SW 1271 (cell line): ENCODE results near the gene PROCR.
"Not testable (repeated sequence)": the region's sequence is repeated elsewhere in the genome, so short reads cannot be mapped to it uniquely, and the experiment has no call there.

Source experiments
- DNase-seq, 2 experiments: peaks; one replicate each; lab custom pipeline; 2025; lab: John Stamatoyannopoulos, UW

PROCR gene

GRCh38 chr20:35165221-35166185 lies 6.4 kb upstream of the PROCR start:
- DNase-seq = no peak

GRCh38 chr20:35166242-35166830 lies 5.5 kb upstream of the PROCR start:
- no peak for DNase-seq

GRCh38 chr20:35167787-35168186 lies 4.1 kb upstream of the PROCR start:
- no peak for DNase-seq

- not testable (repeated sequence) for DNase-seq
Measured at GRCh38 chr20:35168701-35169409, 3.0 kb upstream of the PROCR start.

DNA sequence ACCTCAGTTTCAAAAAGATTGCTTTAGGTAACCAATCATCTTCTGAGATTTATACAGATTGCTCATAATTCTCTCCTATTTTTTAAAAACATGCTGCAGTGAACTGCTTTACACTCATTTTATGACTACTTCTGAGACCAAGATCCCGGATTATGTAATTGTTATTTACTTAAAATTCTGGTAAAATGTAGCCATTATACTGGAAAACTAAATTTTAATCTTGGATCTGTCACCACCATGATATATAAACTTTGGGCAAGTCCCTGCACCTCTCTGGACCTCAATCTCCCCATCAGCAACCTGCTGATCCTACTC lies 477 bp upstream of the PROCR start:
- no peak for DNase-seq

DNA sequence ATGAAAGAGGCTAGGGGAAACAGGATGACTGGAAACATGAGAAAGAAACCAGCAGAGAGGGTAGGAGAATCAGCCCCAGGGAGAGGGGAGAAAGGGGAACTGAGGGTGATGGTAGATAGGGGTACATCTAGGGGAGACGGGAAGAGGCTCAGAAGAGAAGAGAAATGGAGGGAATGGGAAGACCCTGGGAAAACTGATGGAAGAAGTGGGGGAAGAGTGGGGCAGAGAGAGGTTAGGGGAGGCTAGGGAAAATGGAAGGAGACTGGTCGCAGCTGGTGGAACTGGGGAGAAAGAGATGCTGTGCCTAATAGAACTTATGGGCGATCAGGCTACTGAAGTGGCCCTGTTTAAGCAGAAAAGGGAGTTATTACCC lies 548 bp downstream of the PROCR start:
- DNase-seq = no peak

GRCh38 chr20:35173576-35174192 lies 1.8 kb downstream of the PROCR start:
- DNase-seq = no peak

DNA sequence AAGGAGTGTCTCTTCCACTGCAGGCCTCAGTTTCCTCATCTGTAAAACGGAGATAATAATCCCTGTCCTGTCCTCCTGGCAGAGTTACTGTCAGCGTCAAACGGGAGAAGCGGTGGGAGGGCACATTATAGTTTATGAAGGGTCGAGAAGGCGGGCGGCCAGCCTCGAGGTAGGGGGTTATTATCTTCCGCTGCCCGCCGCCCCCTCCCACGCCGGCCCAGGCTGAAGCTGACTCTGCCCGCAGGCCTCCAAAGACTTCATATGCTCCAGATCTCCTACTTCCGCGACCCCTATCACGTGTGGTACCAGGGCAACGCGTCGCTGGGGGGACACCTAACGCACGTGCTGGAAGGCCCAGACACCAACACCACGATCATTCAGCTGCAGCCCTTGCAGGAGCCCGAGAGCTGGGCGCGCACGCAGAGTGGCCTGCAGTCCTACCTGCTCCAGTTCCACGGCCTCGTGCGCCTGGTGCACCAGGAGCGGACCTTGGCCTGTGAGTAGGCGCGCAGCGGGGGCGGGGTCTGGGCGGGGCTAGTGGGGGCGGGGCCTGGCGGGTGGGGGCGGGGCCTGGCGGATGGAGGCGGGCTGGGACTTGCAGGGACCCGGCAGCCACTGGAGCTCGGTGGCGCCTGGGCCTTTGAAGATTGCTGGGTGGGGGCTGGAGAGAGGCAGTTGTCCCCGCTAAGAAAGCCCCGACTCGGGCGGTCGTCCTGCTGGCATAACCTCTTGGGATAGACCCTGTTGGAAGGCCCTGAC lies 2.8 kb downstream of the PROCR start:
- no peak for DNase-seq

DNA sequence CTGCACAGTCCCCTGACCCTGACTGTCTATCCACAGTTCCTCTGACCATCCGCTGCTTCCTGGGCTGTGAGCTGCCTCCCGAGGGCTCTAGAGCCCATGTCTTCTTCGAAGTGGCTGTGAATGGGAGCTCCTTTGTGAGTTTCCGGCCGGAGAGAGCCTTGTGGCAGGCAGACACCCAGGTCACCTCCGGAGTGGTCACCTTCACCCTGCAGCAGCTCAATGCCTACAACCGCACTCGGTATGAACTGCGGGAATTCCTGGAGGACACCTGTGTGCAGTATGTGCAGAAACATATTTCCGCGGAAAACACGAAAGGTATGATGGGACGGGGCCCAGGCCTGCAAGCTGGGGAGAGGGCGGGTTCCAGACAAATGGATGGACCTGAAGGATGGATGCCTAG lies 4.3 kb downstream of the PROCR start:
- no peak for DNase-seq

DNA sequence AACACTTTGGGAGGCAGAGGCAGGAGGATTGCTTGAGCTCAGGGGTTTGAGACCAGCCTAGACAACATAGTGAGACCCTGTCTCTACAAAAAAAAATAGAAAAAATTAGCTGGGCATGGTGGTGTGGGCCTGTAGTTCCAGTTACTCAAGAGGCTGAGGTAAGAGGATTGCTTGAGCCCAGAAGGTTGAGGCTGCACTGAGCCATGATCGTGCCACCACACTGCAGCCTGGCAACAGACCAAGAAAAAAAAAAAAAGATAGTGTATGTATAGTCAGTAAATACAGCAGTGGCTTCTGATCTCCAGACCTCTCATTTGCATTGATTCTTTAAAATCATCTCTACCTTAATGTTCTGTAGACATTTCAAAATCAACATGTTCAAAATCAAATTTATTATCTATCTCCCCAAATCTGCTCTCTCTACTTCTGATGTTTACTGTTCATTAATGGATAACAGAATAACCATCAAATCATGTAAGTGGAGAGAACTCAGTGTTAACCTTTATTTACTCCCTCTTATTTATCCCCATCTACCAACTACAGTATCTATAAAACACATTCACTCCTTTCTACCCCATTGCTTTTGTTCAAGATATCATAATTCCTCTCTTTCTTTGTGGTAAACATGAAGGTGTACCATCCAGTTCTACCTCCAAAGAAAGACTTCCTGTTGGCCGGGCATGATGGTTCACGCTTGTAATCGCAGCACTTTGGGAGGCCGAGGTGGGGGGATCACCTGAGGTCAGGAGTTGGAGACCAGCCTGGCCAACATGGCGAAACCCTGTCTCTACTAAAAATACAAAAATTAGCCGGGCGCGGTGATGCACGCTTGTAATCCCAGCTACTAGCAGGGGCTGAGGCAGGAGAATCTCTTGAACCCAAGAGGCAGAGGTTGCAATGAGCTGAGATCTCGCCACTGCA lies 7.7 kb downstream of the PROCR start:
- DNase-seq = no peak

DNA sequence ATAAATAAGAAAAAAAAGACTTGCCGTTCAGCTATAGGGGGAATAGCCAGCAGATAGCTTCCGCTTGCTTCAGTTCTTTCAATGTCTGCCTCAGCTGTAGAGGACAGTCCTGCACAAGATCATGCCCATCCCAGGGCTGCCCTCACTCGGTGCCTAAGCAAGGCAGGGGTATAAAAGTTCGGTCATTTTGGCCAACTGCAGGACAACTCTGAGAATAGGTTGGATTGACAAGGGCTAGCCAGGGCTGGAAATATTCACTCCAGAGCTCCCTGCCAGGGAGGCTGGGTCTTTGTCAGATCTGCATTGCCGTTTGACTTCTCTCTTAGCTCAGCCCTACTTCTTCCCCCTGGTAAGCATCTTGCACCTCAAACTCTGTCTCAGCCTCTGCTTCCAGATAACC lies 8.4 kb downstream of the PROCR start:
- DNase-seq = no peak

GRCh38 chr20:35181731-35182130 lies 9.9 kb downstream of the PROCR start:
- no peak for DNase-seq

- not testable (repeated sequence) for DNase-seq
Measured at GRCh38 chr20:35186691-35187289, 14.9 kb downstream of the PROCR start.

DNA sequence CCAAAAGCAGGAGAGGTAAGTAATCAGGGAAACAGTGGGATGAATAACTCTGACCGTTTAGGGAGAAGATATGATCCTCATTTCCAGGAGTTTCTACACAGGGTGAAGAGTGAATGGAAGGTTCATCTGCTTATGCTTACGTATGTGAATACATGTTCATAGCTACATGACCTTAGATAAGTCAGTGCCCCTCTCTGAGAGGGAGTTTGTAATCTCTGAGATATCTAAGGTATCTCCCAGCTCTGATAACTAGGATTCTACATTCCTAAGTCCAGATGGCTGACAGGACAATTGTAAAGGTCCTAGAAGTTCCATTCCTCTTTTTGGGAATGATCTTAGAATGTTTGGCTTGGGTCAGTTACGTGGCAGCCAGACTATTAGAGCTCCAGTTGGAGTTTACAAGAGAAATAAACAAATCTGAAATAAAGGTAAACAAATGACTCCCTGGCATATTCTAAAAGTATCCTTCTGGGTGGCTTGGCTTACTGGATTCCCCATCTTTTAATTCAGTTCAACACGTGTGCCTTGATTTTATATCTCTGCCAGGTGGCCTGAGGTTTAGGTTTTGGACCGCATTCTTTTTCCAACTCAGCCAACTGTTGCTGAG lies 15.8 kb downstream of the PROCR start:
- no peak for DNase-seq

- not testable (repeated sequence) for DNase-seq
Measured at GRCh38 chr20:35189223-35189622, 17.4 kb downstream of the PROCR start.

- no peak for DNase-seq
Measured at GRCh38 chr20:35190556-35190955, 18.7 kb downstream of the PROCR start.

DNA sequence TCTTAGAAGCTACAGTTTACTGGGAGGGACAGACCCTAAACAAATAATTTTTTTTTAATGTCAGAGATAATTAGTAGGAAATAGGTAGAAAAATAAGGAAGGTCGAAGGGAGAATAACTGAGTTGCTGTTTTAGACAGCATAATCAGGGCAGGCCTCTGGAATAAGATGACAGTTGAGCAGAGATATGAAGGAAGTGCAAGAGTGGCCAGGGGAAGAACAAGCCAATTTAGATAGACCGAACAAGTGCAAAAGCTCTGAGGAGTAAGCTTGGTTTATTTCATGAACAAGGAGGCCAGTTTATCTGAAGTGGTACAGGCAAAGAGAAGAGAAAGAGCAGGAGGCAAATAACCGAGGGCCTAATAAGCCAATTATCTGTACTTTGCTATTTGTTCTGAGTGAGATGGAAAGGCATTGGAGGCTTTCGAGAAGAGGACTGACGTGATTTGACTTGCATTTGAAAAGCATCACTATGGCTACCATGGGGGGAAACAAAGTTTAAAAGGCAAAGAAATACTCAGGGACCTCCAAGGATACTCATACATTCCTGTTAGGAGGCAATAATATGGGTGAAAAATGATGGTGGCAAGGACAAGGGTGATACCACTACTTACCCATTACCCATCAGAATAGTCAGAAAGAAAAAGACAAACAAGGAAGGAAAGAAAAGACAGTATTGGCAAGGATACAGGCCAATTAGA lies 19.7 kb downstream of the PROCR start:
- DNase-seq = no peak

DNA sequence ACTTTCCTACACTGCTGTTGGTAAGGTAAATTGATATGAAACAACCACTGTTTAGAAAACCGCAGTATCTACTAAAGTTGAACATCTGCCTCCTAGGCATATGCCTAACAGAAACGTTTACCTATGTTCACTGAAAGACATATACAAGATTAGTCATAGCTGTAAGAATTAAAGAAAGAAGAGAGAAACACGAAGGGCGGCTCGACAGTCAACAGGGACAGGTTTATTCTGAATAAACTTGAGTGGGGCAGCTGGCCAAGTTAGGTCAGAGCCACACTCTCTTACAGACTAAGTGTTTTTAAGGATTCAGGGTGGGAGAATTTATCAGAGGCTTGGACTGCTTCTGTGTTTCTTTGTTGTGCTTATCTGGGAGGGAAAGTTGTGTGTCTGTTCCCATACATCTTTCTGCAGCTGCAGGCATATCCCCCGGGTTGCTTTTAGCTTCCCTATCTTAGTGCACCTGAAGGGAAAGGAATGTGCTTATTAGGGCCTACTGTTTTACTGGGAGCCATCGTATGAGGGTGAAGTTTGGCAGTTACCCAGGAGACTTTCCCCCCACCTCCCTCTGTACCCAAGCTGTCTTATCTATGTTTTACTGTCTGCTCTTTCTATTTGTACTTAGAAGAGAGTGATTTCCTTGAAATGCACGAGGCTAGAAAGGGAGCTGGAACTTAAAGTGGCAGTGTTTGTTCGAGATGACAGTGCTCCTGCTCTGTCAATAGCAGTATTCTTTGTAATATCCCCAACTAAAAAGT lies 20.4 kb downstream of the PROCR start:
- DNase-seq = no peak
